AG04449 (cell line): ENCODE data around the gene CTNNA2.

Source experiments
- CTCF ChIA-PET: fragments of 350-600 bp; formaldehyde crosslinking; extraction: SDS; loops from one replicate; lab custom pipeline; 2021; ENCODE audit warnings: antibody characterized with exemption; lab: Yijun Ruan, JAX
- POLR2A ChIA-PET: fragments of 400-600, 350-600 bp; formaldehyde crosslinking; extraction: SDS; loops from one replicate; lab custom pipeline; 2020; ENCODE audit warnings: antibody characterized with exemption, inconsistent platforms; lab: Yijun Ruan, JAX
- DNase-seq: peaks from one replicate; pipeline ENCODE4 v3.0.0-alpha.2; 2010; ENCODE audit warnings: low read depth, low spot score
- H3K4me3 ChIP-seq: 2 replicates; pipeline ENCODE4 v1.5.1; 2011; ENCODE audit warnings: low read depth, mild to moderate bottlenecking, control low read depth, low read length
- TF ChIP-seq, protein P1 (sequence below): IDR thresholded peaks from one replicate; pipeline ENCODE4 v1.5.1; 2011; ENCODE audit warnings: mild to moderate bottlenecking, moderate library complexity, low read length, control low read depth, inconsistent platforms; ENCODE audit not compliant: insufficient read depth; ENCODE audit errors: missing control alignments

The CTNNA2 gene

DNA sequence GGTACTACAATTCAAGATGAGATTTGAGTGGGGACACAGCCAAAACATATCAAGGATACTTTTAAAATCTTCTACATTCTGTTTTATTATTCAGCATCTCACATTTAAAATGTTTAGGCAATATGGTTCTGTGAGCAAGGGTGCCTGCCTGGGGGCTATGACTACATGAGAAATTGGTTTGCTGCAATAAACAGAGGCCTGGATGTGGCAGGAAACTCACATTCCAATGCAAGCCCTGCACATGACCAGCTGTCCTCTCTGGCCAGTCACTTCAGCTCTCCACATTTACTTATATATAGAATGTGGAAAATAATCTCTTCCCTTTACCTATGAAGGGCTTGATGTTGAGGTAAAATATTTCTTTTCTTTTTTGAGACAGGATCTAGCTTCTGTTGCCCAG is 598.3 kb downstream of the CTNNA2 start:
- no peak overlapping the region for H3K4me3 ChIP-seq
- ChIA-PET CTCF (no interaction called here), POLR2A (no interaction called here)
- DNase-seq: no peak
- TF ChIP-seq, protein P1, sequence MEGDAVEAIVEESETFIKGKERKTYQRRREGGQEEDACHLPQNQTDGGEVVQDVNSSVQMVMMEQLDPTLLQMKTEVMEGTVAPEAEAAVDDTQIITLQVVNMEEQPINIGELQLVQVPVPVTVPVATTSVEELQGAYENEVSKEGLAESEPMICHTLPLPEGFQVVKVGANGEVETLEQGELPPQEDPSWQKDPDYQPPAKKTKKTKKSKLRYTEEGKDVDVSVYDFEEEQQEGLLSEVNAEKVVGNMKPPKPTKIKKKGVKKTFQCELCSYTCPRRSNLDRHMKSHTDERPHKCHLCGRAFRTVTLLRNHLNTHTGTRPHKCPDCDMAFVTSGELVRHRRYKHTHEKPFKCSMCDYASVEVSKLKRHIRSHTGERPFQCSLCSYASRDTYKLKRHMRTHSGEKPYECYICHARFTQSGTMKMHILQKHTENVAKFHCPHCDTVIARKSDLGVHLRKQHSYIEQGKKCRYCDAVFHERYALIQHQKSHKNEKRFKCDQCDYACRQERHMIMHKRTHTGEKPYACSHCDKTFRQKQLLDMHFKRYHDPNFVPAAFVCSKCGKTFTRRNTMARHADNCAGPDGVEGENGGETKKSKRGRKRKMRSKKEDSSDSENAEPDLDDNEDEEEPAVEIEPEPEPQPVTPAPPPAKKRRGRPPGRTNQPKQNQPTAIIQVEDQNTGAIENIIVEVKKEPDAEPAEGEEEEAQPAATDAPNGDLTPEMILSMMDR: no peak

DNA sequence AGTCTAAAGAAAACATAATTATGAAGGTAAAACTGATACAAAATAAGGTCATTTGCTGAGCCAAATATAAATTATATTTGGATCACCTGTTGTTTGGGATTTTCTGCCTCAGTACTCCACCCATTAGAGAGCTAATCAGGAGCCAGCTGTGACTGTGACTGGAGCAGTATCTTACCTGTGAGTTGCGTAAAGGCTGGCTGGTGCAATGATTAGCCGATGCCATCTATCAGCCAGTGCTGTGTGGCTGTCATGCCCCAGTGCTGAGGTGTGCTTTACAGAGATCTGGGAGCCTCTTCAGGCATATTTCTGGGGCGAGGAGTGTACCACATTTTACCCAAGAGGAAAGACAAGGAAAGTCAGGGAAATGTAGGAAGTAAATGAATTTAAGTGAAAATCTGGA is 599.9 kb downstream of the CTNNA2 start:
- DNase-seq: no peak
- TF ChIP-seq, protein P1: no peak
- ChIA-PET POLR2A (no interaction called here), CTCF (interaction anchor here (1.1 kb wide), 1 partner anchor 126 kb away, joined by 3 read pairs; no protein-coding TSS in a partner anchor)
- no peak overlapping the region for H3K4me3 ChIP-seq

DNA sequence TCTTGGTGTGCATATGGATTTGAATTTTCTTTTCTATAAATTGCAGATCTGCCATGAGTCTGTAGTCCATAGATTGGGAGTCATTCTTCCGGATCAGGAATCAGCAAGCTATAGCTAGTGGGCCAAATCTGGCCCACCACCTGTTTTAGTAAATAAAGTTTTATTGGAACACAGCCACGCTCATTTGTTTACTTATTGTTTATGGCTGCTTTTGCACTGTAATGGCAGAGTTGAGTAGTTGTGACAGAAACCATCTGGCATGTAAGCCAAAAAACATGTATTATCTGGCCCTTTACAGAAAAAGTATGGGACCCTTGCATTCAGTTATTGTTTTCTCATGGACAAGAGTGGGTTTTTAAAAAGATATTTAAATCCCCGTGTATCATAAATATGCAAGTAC is 600.5 kb downstream of the CTNNA2 start:
- H3K4me3 ChIP-seq: no peak overlapping the region
- ChIA-PET POLR2A (no interaction called here), CTCF (interaction anchor here (1.0 to 1.1 kb wide), 2 partner anchors 40 to 125 kb away, joined by 3 read pairs; no protein-coding TSS in a partner anchor)
- TF ChIP-seq, protein P1: no peak
- DNase-seq: no peak

DNA sequence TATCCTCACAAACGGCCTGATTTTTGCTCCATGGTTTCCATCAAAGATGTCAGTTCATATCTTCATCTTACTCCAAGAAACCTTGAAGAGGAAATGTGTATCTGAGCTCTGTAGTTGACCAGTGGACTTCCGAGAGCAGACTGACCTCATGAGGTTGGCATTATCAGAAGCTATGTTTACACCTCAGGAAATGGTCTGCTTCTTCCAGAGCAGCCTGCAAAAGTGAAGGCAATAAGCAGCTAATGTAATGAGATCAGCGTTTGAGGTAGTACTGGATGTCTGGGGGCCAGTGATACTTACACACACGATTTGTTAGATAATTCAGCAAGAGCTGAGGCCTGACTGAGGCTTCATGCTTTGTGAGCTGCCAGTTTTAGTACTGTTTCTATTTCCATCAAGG is 602.0 kb downstream of the CTNNA2 start:
- CTCF ChIA-PET: no interaction called here
- DNase-seq: no peak
- TF ChIP-seq, protein P1: no peak
- H3K4me3 ChIP-seq: no peak overlapping the region
- POLR2A ChIA-PET: no interaction called here

DNA sequence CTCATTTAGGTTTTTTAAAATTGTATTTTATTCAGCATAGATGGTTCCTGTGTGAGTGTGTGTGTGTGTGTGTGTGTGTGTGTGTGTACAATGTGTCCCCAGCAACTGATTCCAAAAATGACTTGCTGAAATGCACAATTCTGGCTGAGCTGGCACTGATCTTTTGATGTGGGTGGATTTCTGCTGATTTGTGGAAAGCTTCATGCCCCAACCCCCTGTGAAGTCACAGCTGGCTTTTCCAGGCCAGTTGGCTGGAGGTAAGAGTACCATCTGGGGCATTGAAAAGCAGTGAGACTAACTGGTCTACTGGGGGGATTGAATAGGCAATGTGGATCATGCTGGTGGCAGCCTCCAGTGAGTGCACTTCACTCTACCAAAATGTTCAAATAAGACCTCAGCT is 604.5 kb downstream of the CTNNA2 start:
- H3K4me3 ChIP-seq: no peak overlapping the region
- DNase-seq: no peak
- POLR2A ChIA-PET: no interaction called here
- CTCF ChIA-PET: interaction anchor here (1.4 kb wide), 1 partner anchor 121 kb away, joined by 6 read pairs; no protein-coding TSS in a partner anchor
- TF ChIP-seq, protein P1: no peak

DNA sequence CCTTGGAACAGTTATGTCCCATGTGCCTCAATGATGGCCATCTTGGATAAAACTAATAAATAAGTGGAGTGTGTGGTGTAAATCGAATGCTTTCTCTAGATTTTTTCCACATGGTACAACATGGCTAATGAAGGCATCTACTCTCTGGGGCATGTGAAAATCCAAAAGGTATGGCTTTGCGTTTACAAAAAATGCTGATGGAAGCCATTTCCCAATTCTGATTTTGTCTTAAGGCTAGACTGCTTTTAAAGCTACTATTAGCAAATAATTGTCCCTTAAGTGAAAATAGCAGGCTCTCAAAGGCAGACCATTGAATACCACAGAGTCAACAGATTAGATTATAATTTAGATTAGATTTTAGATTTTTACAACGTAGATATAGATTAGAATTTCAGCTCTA is 608.0 kb downstream of the CTNNA2 start:
- ChIA-PET POLR2A (no interaction called here), CTCF (no interaction called here)
- H3K4me3 ChIP-seq: no peak overlapping the region
- TF ChIP-seq, protein P1: no peak
- DNase-seq: no peak
